Measurements from ENCODE around the gene RIPPLY1.

The RIPPLY1 gene

GRCh38 chrX:106903291-106903824 is at the start of gene RIPPLY1:
RIPPLY1 (minus strand) TSS chrX:106903341; CDS start chrX:106903287, 54 bp downstream.
- no peak for DNase-seq

- DNase-seq, result no peak
These were observed 49.4 kb upstream of the RIPPLY1 start for GRCh38 chrX:106952538-106952937.

- no peak for DNase-seq
These were observed 48.9 kb upstream of the RIPPLY1 start for GRCh38 chrX:106952089-106952488.

GRCh38 chrX:106951230-106951629 is 48.1 kb upstream of the RIPPLY1 start:
- DNase-seq, result no peak

GRCh38 chrX:106950381-106950780 is 47.2 kb upstream of the RIPPLY1 start:
- DNase-seq, result no peak

- DNase-seq, result no peak
These were observed 46.2 kb upstream of the RIPPLY1 start for GRCh38 chrX:106949366-106949765.

GRCh38 chrX:106948641-106949040 is 45.5 kb upstream of the RIPPLY1 start:
- no peak for DNase-seq

GRCh38 chrX:106946464-106946863 is 43.3 kb upstream of the RIPPLY1 start:
- DNase-seq, result no peak

- no peak for DNase-seq
These were observed 36.9 kb upstream of the RIPPLY1 start for GRCh38 chrX:106940068-106940467.

GRCh38 chrX:106939566-106939965 is 36.4 kb upstream of the RIPPLY1 start:
- no peak for DNase-seq

GRCh38 chrX:106936246-106936645 is 33.1 kb upstream of the RIPPLY1 start:
- no peak for DNase-seq

GRCh38 chrX:106935175-106935574 is 32.0 kb upstream of the RIPPLY1 start:
- no peak for DNase-seq

GRCh38 chrX:106933538-106933961 is 30.4 kb upstream of the RIPPLY1 start:
- no peak for DNase-seq

GRCh38 chrX:106932960-106933537 is 29.9 kb upstream of the RIPPLY1 start:
- DNase-seq, result no peak

- DNase-seq, result no peak
These were observed 29.4 kb upstream of the RIPPLY1 start for GRCh38 chrX:106932492-106932923.

GRCh38 chrX:106931831-106932491 is 28.8 kb upstream of the RIPPLY1 start:
- DNase-seq, result no peak

- no peak for DNase-seq
These were observed 25.1 kb upstream of the RIPPLY1 start for GRCh38 chrX:106928227-106928626.

GRCh38 chrX:106927700-106928099 is 24.6 kb upstream of the RIPPLY1 start:
- no peak for DNase-seq

- no peak for DNase-seq
These were observed 23.9 kb upstream of the RIPPLY1 start for GRCh38 chrX:106927023-106927422.

GRCh38 chrX:106921637-106922036 is 18.5 kb upstream of the RIPPLY1 start:
- no peak for DNase-seq

- no peak for DNase-seq
These were observed 16.9 kb upstream of the RIPPLY1 start, which contains the start of gene CLDN2 for GRCh38 chrX:106919932-106920452. CLDN2 (plus strand) TSS chrX:106920402; CDS start chrX:106928229, 7,827 bp downstream.

GRCh38 chrX:106917830-106918500 is 14.8 kb upstream of the RIPPLY1 start:
- no peak for DNase-seq

GRCh38 chrX:106912864-106913263 is 9.7 kb upstream of the RIPPLY1 start:
- no peak for DNase-seq

GRCh38 chrX:106906361-106906760 is 3.2 kb upstream of the RIPPLY1 start:
- DNase-seq, result no peak
